ENCODE results near the gene DNAJC10.

DNAJC10 gene

DNA sequence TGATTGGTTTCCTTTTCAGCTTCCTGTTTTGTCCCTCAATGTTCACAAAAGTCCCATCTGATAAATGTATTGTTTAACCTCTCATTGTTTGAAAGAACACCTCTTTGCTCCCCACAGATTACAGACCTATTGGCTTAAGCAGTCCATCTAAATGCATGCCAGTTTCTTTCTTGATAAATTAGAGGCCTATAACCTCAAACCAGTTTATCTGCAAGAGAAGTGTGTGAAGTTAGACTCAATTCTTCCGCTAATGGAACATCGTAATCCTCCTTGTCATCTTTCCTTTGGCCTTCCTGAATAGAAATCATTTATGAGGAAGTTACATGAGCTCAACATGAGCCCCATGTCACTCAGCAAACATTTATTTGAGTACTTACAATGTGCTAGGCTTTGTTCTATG is 76.4 kb downstream of the DNAJC10 start:
- DNase-seq (ENCODE audit: low spot score) = no peak

- no peak for DNase-seq (ENCODE audit: low spot score)
These were observed 82.7 kb downstream of the DNAJC10 start for GRCh38 chr2:182798736-182799135.

DNA sequence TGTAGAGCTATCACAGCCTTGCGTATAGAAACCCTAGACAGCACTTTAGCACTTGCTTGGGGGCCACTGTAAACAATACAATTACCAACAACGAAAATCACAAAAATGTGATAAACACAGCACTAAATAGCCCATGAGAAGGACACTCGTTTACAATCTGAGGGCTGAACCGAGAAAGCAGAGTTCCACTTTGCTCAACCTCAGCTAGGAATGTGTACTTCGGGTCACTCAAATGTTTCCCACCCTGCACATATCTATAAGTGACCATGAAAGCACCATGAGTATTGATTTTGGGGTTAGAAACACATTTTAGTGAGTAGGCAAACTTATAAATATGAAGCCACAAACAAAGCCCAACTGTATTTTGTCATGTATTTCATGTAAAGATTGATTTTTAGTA is 88.1 kb downstream of the DNAJC10 start:
- no peak for DNase-seq (ENCODE audit: low spot score)

- DNase-seq (ENCODE audit: low spot score) = no peak
These were observed 91.3 kb downstream of the DNAJC10 start for GRCh38 chr2:182807319-182807718.

DNA sequence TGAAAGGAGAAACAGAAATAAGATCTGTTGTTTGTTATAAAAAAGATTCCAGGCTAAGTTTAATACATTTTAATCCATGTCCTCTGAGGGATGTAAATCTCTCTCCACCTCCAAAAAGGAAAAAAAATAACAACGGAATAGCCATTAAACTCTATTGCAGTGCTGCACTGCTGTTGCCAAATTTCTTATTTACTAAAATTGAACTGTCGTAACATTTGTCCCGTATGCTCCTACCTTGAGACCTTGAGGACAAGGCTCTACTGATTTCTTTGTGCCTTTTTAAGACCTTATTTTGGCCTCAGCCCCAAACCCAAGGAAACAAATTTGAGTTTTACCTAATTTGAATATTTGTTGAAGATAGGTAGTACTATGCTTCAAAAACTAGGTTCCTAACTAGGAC is 94.0 kb downstream of the DNAJC10 start:
- no peak for DNase-seq (ENCODE audit: low spot score)

- no peak for DNase-seq (ENCODE audit: low spot score)
These were observed 98.3 kb downstream of the DNAJC10 start for GRCh38 chr2:182814380-182814779.

DNA sequence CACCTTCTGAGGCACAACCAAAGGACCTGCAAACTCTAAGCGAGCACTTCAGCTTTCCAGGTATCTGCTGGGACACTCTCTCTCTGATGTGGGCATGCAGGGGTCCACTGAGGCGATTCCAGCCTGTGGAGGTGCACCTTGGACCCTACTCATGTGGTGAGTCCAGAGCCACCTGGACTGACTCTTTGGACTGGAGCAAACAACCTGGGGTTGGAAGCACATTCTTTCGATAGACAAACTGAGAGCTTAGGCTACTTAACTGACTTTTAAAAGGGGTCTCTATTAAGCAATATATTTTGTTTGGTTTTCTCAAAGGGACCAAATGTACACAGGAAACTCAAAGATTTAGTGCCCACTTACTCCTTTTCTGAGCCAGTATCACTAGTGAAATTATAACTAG is 98.7 kb downstream of the DNAJC10 start:
- no peak for DNase-seq (ENCODE audit: low spot score)

GRCh38 chr2:182816866-182817265 is 100.8 kb downstream of the DNAJC10 start:
- no peak for DNase-seq (ENCODE audit: low spot score)

- DNase-seq (ENCODE audit: low spot score) = no peak
These were observed 101.5 kb downstream of the DNAJC10 start for GRCh38 chr2:182817558-182817957.

DNA sequence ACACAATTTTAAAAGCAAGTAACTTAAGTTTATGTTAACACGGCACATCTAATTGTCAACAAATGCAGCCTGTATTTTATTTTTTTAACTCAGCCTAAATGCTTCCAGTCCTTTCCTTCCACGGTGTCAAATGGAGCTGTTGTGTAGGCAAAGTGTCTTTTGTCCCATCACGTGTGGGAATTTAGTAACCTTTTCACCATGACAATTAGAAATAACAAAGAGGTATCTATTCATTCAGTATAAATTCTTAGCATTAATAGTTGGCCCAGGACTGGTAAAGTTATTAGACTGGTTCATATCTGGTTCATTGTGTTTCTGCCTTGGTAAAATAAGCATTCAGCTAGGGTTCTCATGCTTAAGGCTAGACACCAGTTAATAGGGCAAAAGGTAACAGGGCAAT is 102.4 kb downstream of the DNAJC10 start:
- no peak for DNase-seq (ENCODE audit: low spot score)

- no peak for DNase-seq (ENCODE audit: low spot score)
These were observed 102.9 kb downstream of the DNAJC10 start for GRCh38 chr2:182818925-182819324.

GRCh38 chr2:182819412-182819811 is 103.4 kb downstream of the DNAJC10 start:
- no peak for DNase-seq (ENCODE audit: low spot score)

DNA sequence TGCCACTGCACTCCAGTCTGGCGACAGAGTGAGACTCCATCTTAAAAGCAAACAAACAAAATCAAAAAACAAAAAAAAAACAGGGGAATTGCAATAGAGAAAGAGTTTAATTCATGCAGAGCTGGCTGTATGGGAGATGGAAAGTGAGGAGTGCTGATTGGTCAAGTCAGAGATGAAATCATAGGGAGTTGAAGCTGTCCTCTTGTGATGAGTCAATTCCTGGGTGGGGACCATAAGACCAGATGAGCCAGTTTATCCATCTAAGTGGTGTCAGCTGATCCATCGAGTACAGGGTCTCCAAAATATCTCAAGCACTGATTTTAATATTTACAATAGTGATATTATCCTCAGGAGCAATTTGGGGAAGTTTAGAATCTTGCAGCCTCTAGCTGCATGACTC is 105.1 kb downstream of the DNAJC10 start:
- DNase-seq (ENCODE audit: low spot score) = no peak

DNA sequence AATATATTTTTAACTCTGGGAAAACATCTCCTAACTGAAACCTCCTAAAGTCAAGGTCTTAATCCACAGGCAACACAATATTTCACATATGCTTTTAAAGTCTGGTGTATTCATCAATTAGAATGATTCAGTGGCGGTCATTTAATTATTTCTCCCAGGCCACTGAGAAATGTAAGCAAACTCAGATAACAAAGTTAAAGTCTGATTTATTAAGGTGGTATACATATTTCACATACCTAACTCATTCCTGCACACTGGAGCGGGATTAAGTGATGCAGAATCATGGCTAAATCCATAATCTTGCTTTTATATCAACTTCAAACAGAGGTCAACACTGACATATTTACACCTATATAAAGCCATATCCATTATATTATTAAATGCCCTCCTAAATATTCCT is 106.7 kb downstream of the DNAJC10 start:
- DNase-seq (ENCODE audit: low spot score) = no peak

DNA sequence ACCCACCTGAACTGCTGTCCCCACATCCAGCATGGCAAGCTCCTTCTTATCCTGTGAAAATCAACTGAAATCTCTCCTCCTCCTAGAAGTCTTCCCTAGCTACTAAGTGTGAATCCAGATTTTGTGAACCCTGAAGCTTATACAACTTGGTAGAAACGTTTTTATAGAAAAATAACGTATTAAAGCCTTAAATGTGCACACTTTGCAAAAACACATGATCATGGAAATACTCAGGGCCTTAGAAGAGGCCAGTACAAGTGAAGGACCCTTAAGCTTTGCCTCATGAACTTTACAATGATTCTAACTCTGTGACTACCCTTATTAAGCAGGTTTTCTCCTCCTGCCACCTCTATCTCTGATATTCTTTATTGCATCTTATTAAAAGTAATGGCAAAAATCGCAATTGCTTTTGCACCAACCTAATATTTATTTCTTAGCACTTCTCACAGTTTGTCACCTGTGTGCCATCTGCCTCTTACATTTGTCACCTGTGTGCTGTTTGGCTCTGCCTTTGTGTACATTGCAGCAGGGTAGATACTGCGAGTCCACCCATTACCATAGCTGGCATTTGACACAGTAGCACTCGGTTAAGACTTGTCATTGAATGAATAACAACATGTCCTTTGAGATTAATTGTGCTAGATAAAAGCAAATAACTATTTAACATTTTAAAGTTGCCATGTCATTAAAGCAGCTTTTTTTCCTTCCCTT is 108.2 kb downstream of the DNAJC10 start:
- no peak for DNase-seq (ENCODE audit: low spot score)

DNA sequence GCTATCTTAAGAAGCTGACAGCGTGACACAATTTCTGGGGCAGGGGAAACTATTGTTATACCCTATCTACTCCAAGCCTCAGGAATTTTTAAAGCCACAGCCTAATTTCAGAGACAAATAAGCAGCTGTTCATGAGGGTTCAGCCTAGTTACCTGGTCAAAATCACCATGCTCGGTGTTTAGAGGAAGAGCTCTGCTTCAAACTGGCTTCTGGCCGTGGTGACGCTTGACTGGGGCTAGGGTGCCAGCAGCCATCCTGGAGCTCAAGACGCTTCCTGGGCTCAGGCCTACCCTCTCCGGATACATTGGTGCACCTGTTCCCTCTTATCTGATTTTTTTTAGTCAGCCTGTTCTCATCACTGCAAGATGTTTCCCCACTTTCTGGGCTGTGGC is 108.7 kb downstream of the DNAJC10 start:
- DNase-seq (ENCODE audit: low spot score) = no peak

- DNase-seq (ENCODE audit: low spot score) = no peak
These were observed 110.0 kb downstream of the DNAJC10 start for GRCh38 chr2:182826064-182826463.

- no peak for DNase-seq (ENCODE audit: low spot score)
These were observed 110.4 kb downstream of the DNAJC10 start for GRCh38 chr2:182826496-182826895.

- no peak for DNase-seq (ENCODE audit: low spot score)
These were observed 111.3 kb downstream of the DNAJC10 start for GRCh38 chr2:182827182-182827879.

- no peak for DNase-seq (ENCODE audit: low spot score)
These were observed 115.0 kb downstream of the DNAJC10 start for GRCh38 chr2:182831101-182831500.

DNA sequence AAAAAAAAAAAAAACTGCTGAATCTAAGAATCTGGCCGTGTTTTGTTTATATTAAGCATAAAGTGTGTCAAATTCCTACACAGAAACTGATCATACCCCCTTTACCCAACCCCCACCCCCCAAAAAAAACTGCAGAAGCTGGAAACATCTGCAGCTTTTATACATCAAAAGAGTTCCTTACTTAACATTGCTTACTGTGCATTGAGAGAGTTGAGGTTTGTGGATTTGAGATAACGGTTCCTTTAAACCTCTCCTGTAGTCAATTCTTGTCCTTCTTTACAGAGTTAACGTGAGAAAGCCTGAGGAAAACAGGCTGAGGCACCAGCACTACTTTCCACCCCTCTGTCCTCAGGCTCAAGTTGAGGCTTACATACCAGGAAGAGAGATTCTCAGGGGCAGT is 115.9 kb downstream of the DNAJC10 start:
- DNase-seq (ENCODE audit: low spot score) = no peak

GRCh38 chr2:182833084-182833854 is 117.2 kb downstream of the DNAJC10 start:
- no peak for DNase-seq (ENCODE audit: low spot score)

GRCh38 chr2:182834293-182834692 is 118.2 kb downstream of the DNAJC10 start:
- DNase-seq (ENCODE audit: low spot score) = no peak

All from D341Med (cell line).